Activated CD8-positive, alpha-beta T cell treated with anti-CD3 and anti-CD28 coated beads for 36 hours (primary cell): ENCODE measurements around the gene BMERB1. TPM values are rescaled to one million over a fixed set of nuclear protein-coding genes. Genes with fewer than 3 reads are reported as not detected.
A peak's percentile ranks its signal among the peaks of the same experiment; 100 is the strongest.

Source experiments
- ATAC-seq: fragments of 200-7000 bp; cut with Tn5 transposase; one replicate; pipeline ENCODE4 v1.10.0; 2021; ENCODE audit warnings: mild to moderate bottlenecking, moderate library complexity
- CTCF ChIA-PET: fragments of 350-600 bp; sonication (Branson Sonifier 250); formaldehyde crosslinking; loops from one replicate; lab custom pipeline; 2021; ENCODE audit warnings: antibody characterized with exemption; lab: Charles Lee
- POLR2A ChIA-PET: fragments of 350-600 bp; sonication (Branson Sonifier 250); formaldehyde crosslinking; loops from one replicate; lab custom pipeline; 2021; ENCODE audit warnings: antibody characterized with exemption; lab: Charles Lee
- DNase-seq: peaks from one replicate; pipeline ENCODE4 v3.0.0-alpha.2; 2020
- H3K27ac Mint-ChIP-seq: one replicate; pipeline ENCODE4 v1.8.0; 2021; ENCODE audit warnings: mild to moderate bottlenecking, mixed read lengths
- H3K27me3 Mint-ChIP-seq: one replicate; pipeline ENCODE4 v1.8.0; 2021; ENCODE audit warnings: mixed read lengths
- H3K36me3 Mint-ChIP-seq: one replicate; pipeline ENCODE4 v1.8.0; 2021; ENCODE audit warnings: low read depth, mixed read lengths
- H3K4me1 Mint-ChIP-seq: one replicate; pipeline ENCODE4 v1.8.0; 2021; ENCODE audit warnings: low read depth, mixed read lengths
- H3K4me3 Mint-ChIP-seq: one replicate; pipeline ENCODE4 v1.8.0; 2021; ENCODE audit warnings: mild to moderate bottlenecking, moderate library complexity, mixed read lengths
- H3K9me3 Mint-ChIP-seq: one replicate; pipeline ENCODE4 v1.8.0; 2021; ENCODE audit warnings: mixed read lengths
- CTCF ChIP-seq: fragments of 200-600 bp; IDR thresholded peaks from one replicate; pipeline ENCODE4 v1.8.0; 2022; ENCODE audit warnings: antibody characterized with exemption, mild to moderate bottlenecking
- intact Hi-C: fragments of 100-400 bp; cut with micrococcal nuclease; formaldehyde crosslinking; loops from one replicate; pipeline ENCODE4 v1.10.0; 2022
- total RNA-seq, 2 experiments: library from RNA; stranded (reverse); gene quantifications; one replicate each; pipeline ENCODE4 v1.2.3, GENCODE V29; 2021

The BMERB1 gene
- total RNA-seq, 2 experiments from 2014 or later = 14.0 to 14.1 TPM

- no peak overlapping the region for H3K27ac Mint-ChIP-seq
- ChIA-PET POLR2A (interaction anchor here (1.0 kb wide), 1 partner anchor 120 kb away, joined by 3 read pairs; no protein-coding TSS in a partner anchor), CTCF (interaction anchor here (1.1 kb wide), 1 partner anchor 10 kb away, joined by 3 read pairs; no protein-coding TSS in a partner anchor)
- no peaks in the 10 kb centered on the region for H3K9me3 Mint-ChIP-seq
- intact Hi-C loops = no loop called here
- no peaks in the 10 kb centered on the region for H3K27me3 Mint-ChIP-seq
- peaks cover 42% of the 10 kb centered on the region for H3K4me1 Mint-ChIP-seq
- ATAC-seq (no peak), DNase-seq (peak; percentile 29)
- no peak for TF ChIP-seq CTCF
- H3K36me3 Mint-ChIP-seq = peaks cover 9% of the 10 kb centered on the region
- no peak overlapping the region for H3K4me3 Mint-ChIP-seq
Measured at GRCh38 chr16:15487336-15488284, 53.2 kb downstream of the BMERB1 start.

GRCh38 chr16:15489016-15489415, 54.6 kb downstream of the BMERB1 start:
- no peaks in the 10 kb centered on the region for H3K9me3 Mint-ChIP-seq
- H3K27ac Mint-ChIP-seq = peak overlapping the region; percentile 91
- no peak for TF ChIP-seq CTCF
- ATAC-seq (no peak), DNase-seq (no peak)
- ChIA-PET CTCF (no interaction called here), POLR2A (interaction anchor here (0.6 to 1.3 kb wide), 2 partner anchors 18 to 155 kb away, joined by 3 to 4 read pairs; no protein-coding TSS in a partner anchor)
- H3K36me3 Mint-ChIP-seq = peaks cover 9% of the 10 kb centered on the region
- H3K27me3 Mint-ChIP-seq = no peaks in the 10 kb centered on the region
- intact Hi-C loops = no loop called here
- peaks cover 45% of the 10 kb centered on the region for H3K4me1 Mint-ChIP-seq
- H3K4me3 Mint-ChIP-seq = no peak overlapping the region

GRCh38 chr16:15490123-15490711, 55.8 kb downstream of the BMERB1 start:
- POLR2A ChIA-PET = no interaction called here
- TF ChIP-seq CTCF = no peak
- intact Hi-C loops = no loop called here
- no peak overlapping the region for H3K4me3 Mint-ChIP-seq
- no peaks in the 10 kb centered on the region for H3K27me3 Mint-ChIP-seq
- peaks cover 50% of the 10 kb centered on the region for H3K4me1 Mint-ChIP-seq
- DNase-seq (no peak), ATAC-seq (no peak)
- H3K27ac Mint-ChIP-seq = peak overlapping the region; percentile 91
- CTCF ChIA-PET = no interaction called here
- peaks cover 2% of the 10 kb centered on the region for H3K36me3 Mint-ChIP-seq
- H3K9me3 Mint-ChIP-seq = no peaks in the 10 kb centered on the region

- H3K9me3 Mint-ChIP-seq = no peaks in the 10 kb centered on the region
- peak overlapping the region; percentile 32 for H3K27ac Mint-ChIP-seq
- no peak for ATAC-seq
- intact Hi-C loops = no loop called here
- no peak for DNase-seq
- CTCF ChIA-PET = no interaction called here
- no peak for TF ChIP-seq CTCF
- H3K36me3 Mint-ChIP-seq = no peaks in the 10 kb centered on the region
- no peaks in the 10 kb centered on the region for H3K27me3 Mint-ChIP-seq
- H3K4me1 Mint-ChIP-seq = peaks cover 54% of the 10 kb centered on the region
- H3K4me3 Mint-ChIP-seq = no peak overlapping the region
- POLR2A ChIA-PET = no interaction called here
Measured at GRCh38 chr16:15491411-15491810, 57.0 kb downstream of the BMERB1 start.
